ENCODE results near the gene SHMT2. TPM values are rescaled to one million over a fixed set of nuclear protein-coding genes. Genes with fewer than 3 reads are reported as not detected.

Gene SHMT2
- polyA plus RNA-seq, result 10 to 100 TPM; 43.1 to 50.8 (median 49.3) TPM

- Mint-ChIP-seq H3K27ac (peak within 1 kb of the TSS; percentile 72 to 97 (median 92)), H3K36me3 (peaks cover 16 to 27% (median 17%) of the 10 kb centered on the region in 3 donors)
These were observed at the start of gene SHMT2 for GRCh38 chr12:57229634-57230380. Gene SHMT2 (plus strand): TSS chr12:57229711. CDS start chr12:57229779, 68 bp downstream.

GRCh38 chr12:57180321-57180989 is 49.1 kb upstream of the SHMT2 start:
- no peaks in the 10 kb centered on the region for H3K36me3 Mint-ChIP-seq
- peaks cover 0 to 6% (median 6%) of the 10 kb centered on the region in 3 donors for H3K27me3 Mint-ChIP-seq (ENCODE audit: low read depth in 3 of 3)
- no peaks in the 10 kb centered on the region for H3K9me3 Mint-ChIP-seq
- H3K4me1 Mint-ChIP-seq, result no peaks in the 10 kb centered on the region
- no peak overlapping the region for H3K4me3 Mint-ChIP-seq
- no peak for DNase-seq
- no peak overlapping the region for H3K27ac Mint-ChIP-seq

More at GRCh38 chr12:57229634-57230380, at the start of gene SHMT2:
- Mint-ChIP-seq H3K9me3 (no peaks in the 10 kb centered on the region), H3K4me3 (peak within 1 kb of the TSS; percentile 94 to 99 (median 96)), H3K4me1 (peaks cover 42 to 56% of the 10 kb centered on the region in 2 donors), H3K27me3 (ENCODE audit: low read depth in 3 of 3) (peaks cover 20 to 29% (median 25%) of the 10 kb centered on the region in 3 donors)
- peak; percentile 89 to 93 (median 93) for DNase-seq

- Mint-ChIP-seq H3K4me3 (no peak overlapping the region), H3K9me3 (no peaks in the 10 kb centered on the region), H3K36me3 (no peaks in the 10 kb centered on the region), H3K27ac (no peak overlapping the region), H3K27me3 (ENCODE audit: low read depth in 3 of 3) (peaks cover 0 to 6% (median 5%) of the 10 kb centered on the region in 3 donors), H3K4me1 (no peaks in the 10 kb centered on the region)
- DNase-seq, result no peak
These were observed 48.4 kb upstream of the SHMT2 start for GRCh38 chr12:57181072-57181471.

GRCh38 chr12:57181561-57182155 is 47.9 kb upstream of the SHMT2 start:
- H3K27ac Mint-ChIP-seq, result no peak overlapping the region

GRCh38 chr12:57182918-57183575 is 46.5 kb upstream of the SHMT2 start:
- H3K27ac Mint-ChIP-seq, result no peak overlapping the region

More at GRCh38 chr12:57181561-57182155, 47.9 kb upstream of the SHMT2 start:
- no peak for DNase-seq
- H3K9me3 Mint-ChIP-seq, result no peaks in the 10 kb centered on the region
- no peaks in the 10 kb centered on the region for H3K36me3 Mint-ChIP-seq
- H3K4me3 Mint-ChIP-seq, result no peak overlapping the region
- peaks cover 0 to 6% (median 3%) of the 10 kb centered on the region in 3 donors for H3K27me3 Mint-ChIP-seq (ENCODE audit: low read depth in 3 of 3)
- no peaks in the 10 kb centered on the region for H3K4me1 Mint-ChIP-seq

GRCh38 chr12:57183939-57184725 is 45.4 kb upstream of the SHMT2 start:
- no peak for DNase-seq
- Mint-ChIP-seq H3K9me3 (no peaks in the 10 kb centered on the region), H3K36me3 (no peaks in the 10 kb centered on the region), H3K27me3 (ENCODE audit: low read depth in 3 of 3) (peaks cover 0 to 5% (median 5%) of the 10 kb centered on the region in 3 donors), H3K27ac (peak overlapping the region in 1 of 6 donors; percentile 15), H3K4me3 (no peak overlapping the region), H3K4me1 (no peaks in the 10 kb centered on the region)

More at GRCh38 chr12:57182918-57183575, 46.5 kb upstream of the SHMT2 start:
- Mint-ChIP-seq H3K27me3 (ENCODE audit: low read depth in 3 of 3) (peaks cover 0 to 6% (median 3%) of the 10 kb centered on the region in 3 donors), H3K4me3 (no peak overlapping the region), H3K36me3 (no peaks in the 10 kb centered on the region), H3K9me3 (no peaks in the 10 kb centered on the region), H3K4me1 (no peaks in the 10 kb centered on the region)
- peak; percentile 65 to 72 (median 66) for DNase-seq

GRCh38 chr12:57185403-57185802 is 44.1 kb upstream of the SHMT2 start:
- Mint-ChIP-seq H3K36me3 (no peaks in the 10 kb centered on the region), H3K27ac (no peak overlapping the region), H3K27me3 (ENCODE audit: low read depth in 3 of 3) (peaks cover 0 to 5% (median 5%) of the 10 kb centered on the region in 3 donors), H3K4me3 (no peak overlapping the region), H3K9me3 (no peaks in the 10 kb centered on the region), H3K4me1 (no peaks in the 10 kb centered on the region)
- no peak for DNase-seq

- no peaks in the 10 kb centered on the region for H3K36me3 Mint-ChIP-seq
- H3K9me3 Mint-ChIP-seq, result no peaks in the 10 kb centered on the region
- H3K4me1 Mint-ChIP-seq, result no peaks in the 10 kb centered on the region
- H3K27ac Mint-ChIP-seq, result no peak overlapping the region
- no peak for DNase-seq
- H3K4me3 Mint-ChIP-seq, result no peak overlapping the region
- peaks cover 0 to 5% (median 5%) of the 10 kb centered on the region in 3 donors for H3K27me3 Mint-ChIP-seq (ENCODE audit: low read depth in 3 of 3)
These were observed 43.5 kb upstream of the SHMT2 start for GRCh38 chr12:57185906-57186508.

- H3K27ac Mint-ChIP-seq, result no peak overlapping the region
- no peaks in the 10 kb centered on the region for H3K36me3 Mint-ChIP-seq
- no peaks in the 10 kb centered on the region for H3K4me1 Mint-ChIP-seq
- no peaks in the 10 kb centered on the region for H3K9me3 Mint-ChIP-seq
- H3K27me3 Mint-ChIP-seq (ENCODE audit: low read depth in 3 of 3), result peaks cover 0 to 7% (median 5%) of the 10 kb centered on the region in 3 donors
- DNase-seq, result no peak
- no peak overlapping the region for H3K4me3 Mint-ChIP-seq
These were observed 42.1 kb upstream of the SHMT2 start for GRCh38 chr12:57187222-57188089.

GRCh38 chr12:57188090-57188425 is 41.5 kb upstream of the SHMT2 start:
- Mint-ChIP-seq H3K4me3 (no peak overlapping the region), H3K4me1 (no peaks in the 10 kb centered on the region), H3K27ac (no peak overlapping the region), H3K9me3 (no peaks in the 10 kb centered on the region), H3K27me3 (ENCODE audit: low read depth in 3 of 3) (peaks cover 0 to 4% (median 4%) of the 10 kb centered on the region in 3 donors), H3K36me3 (no peaks in the 10 kb centered on the region)
- DNase-seq, result no peak

GRCh38 chr12:57190037-57190436 is 39.5 kb upstream of the SHMT2 start:
- DNase-seq, result no peak
- Mint-ChIP-seq H3K4me1 (no peaks in the 10 kb centered on the region), H3K27me3 (ENCODE audit: low read depth in 3 of 3) (peaks cover 0 to 4% (median 1%) of the 10 kb centered on the region in 3 donors), H3K9me3 (no peaks in the 10 kb centered on the region), H3K27ac (no peak overlapping the region), H3K4me3 (no peak overlapping the region), H3K36me3 (no peaks in the 10 kb centered on the region)

- peaks cover 0 to 6% (median 1%) of the 10 kb centered on the region in 3 donors for H3K27me3 Mint-ChIP-seq (ENCODE audit: low read depth in 3 of 3)
These were observed 38.7 kb upstream of the SHMT2 start for GRCh38 chr12:57190821-57191220.

More at GRCh38 chr12:57190821-57191220, 38.7 kb upstream of the SHMT2 start:
- Mint-ChIP-seq H3K4me3 (no peak overlapping the region), H3K27ac (no peak overlapping the region), H3K9me3 (no peaks in the 10 kb centered on the region), H3K36me3 (no peaks in the 10 kb centered on the region), H3K4me1 (peaks cover 3 to 4% of the 10 kb centered on the region in 2 donors)
- DNase-seq, result no peak

All from immature natural killer cell (primary cell).